Spinal cord (tissue), 10 donors: Measurements from ENCODE around the gene NDST1. TPM values are rescaled to one million over a fixed set of nuclear protein-coding genes. Genes with fewer than 3 reads are reported as not detected.

Experiments used
- DNase-seq, 6 donors: peaks; one replicate each; pipeline versions ENCODE4 v3.0.0 to v3.0.0-alpha.2; 2013 to 2015; ENCODE audit warnings: low spot score in 6 of 6, low read depth in 4 of 6
- H3K27ac ChIP-seq: one replicate; pipeline ENCODE4 v1.5.1; 2013; ENCODE audit warnings: low read depth, low read length, control low read depth
- H3K27me3 ChIP-seq: one replicate; pipeline ENCODE4 v1.6.1; 2013; ENCODE audit warnings: low read length; ENCODE audit not compliant: control insufficient read depth, insufficient read depth
- H3K36me3 ChIP-seq: one replicate; pipeline ENCODE4 v1.6.1; 2013; ENCODE audit warnings: low read length; ENCODE audit not compliant: control insufficient read depth, insufficient read depth
- H3K4me1 ChIP-seq: one replicate; pipeline ENCODE4 v1.6.1; 2013; ENCODE audit warnings: low read length; ENCODE audit not compliant: control insufficient read depth, insufficient read depth
- H3K4me3 ChIP-seq: one replicate; pipeline ENCODE4 v1.5.1; 2013; ENCODE audit warnings: low read depth, low read length, control low read depth
- H3K9me3 ChIP-seq: one replicate; pipeline ENCODE4 v1.6.1; 2013; ENCODE audit warnings: low read length; ENCODE audit not compliant: control insufficient read depth, insufficient read depth
- WGBS: methylation state at CpG from one replicate; pipeline ENCODE4 v1.1.5; 2013; ENCODE audit warnings: missing lambda C conversion rate; ENCODE audit not compliant: insufficient coverage; 5-methylcytosine and 5-hydroxymethylcytosine counted together
- polyA plus RNA-seq, 2 donors: library from polyadenylated mRNA; unstranded; fragments of 120-200 nt; gene quantifications; one replicate each; pipeline ENCODE4 v1.2.1, GENCODE V29; 2013; ENCODE audit not compliant: insufficient read length in 2 of 2
- total RNA-seq, 2 donors: library from RNA; depleted of rRNA in 1 of 2; stranded (reverse); fragments of 120-200 nt in 1 of 2; fragments of >200 nt in 1 of 2; gene quantifications; one replicate each; pipeline versions ENCODE4 v1.2.3 to v1.2.4, GENCODE V29; 2013 to 2014
- donor health status: healthy.

The NDST1 gene
- total and polyA plus RNA-seq, 4 donors: 32.8 to 81.1 (median 59.1) TPM

DNA sequence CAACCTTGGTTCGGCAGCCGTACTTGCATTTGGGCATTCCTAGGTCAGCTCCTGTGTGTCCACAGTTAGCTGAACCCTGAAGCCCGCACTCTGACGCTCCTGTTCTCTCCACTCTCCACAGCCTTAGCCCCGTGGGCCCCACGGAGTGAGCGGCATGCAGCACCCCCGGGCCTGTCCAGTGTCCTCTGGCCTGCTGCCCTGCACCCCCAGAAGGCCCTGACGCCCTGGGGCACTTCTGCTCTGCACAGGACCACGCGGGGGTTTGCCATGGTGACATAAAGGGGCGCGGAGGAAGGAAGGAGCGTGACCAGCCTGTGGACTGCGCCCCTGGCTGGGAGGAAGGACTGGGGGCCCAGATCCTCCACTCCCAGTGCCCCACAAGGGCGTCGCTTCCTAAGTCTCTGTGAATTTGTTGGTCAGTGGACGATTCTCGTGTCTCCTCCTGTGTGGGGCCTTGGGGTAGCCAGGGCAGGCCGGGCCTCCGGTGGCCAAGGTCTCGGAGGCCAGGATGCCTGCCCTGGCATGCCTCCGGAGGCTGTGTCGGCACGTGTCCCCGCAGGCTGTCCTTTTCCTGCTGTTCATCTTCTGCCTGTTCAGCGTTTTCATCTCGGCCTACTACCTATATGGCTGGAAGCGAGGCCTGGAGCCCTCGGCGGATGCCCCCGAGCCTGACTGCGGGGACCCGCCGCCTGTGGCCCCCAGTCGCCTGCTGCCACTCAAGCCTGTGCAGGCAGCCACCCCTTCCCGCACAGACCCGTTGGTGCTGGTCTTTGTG lies 13.0 kb downstream of the NDST1 start:
- WGBS: 89% methylated on average over 38 of the region's 38 CpGs
- Histone ChIP-seq H3K4me1 (peaks cover 71% of the 10 kb centered on the region), H3K27ac (no peak overlapping the region), H3K36me3 (peaks cover 43% of the 10 kb centered on the region), H3K9me3 (no peaks in the 10 kb centered on the region), H3K4me3 (no peak overlapping the region), H3K27me3 (no peaks in the 10 kb centered on the region)
- no peak for DNase-seq

DNA sequence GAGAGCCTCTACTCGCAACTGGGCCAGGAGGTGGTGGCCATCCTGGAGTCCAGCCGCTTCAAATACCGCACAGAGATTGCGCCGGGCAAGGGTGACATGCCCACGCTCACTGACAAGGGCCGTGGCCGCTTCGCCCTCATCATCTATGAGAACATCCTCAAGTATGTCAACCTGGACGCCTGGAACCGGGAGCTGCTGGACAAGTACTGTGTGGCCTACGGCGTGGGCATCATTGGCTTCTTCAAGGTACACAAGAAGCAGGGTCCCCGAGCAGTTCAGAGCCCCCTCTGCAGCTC lies 13.5 kb downstream of the NDST1 start:
- H3K4me1 ChIP-seq: peaks cover 67% of the 10 kb centered on the region
- H3K36me3 ChIP-seq: peaks cover 43% of the 10 kb centered on the region
- H3K27ac ChIP-seq: no peak overlapping the region
- no peak overlapping the region for H3K4me3 ChIP-seq
- no peaks in the 10 kb centered on the region for H3K9me3 ChIP-seq
- no peak for DNase-seq
- 98% methylated on average over 14 of the region's 14 CpGs for WGBS
- no peaks in the 10 kb centered on the region for H3K27me3 ChIP-seq

DNA sequence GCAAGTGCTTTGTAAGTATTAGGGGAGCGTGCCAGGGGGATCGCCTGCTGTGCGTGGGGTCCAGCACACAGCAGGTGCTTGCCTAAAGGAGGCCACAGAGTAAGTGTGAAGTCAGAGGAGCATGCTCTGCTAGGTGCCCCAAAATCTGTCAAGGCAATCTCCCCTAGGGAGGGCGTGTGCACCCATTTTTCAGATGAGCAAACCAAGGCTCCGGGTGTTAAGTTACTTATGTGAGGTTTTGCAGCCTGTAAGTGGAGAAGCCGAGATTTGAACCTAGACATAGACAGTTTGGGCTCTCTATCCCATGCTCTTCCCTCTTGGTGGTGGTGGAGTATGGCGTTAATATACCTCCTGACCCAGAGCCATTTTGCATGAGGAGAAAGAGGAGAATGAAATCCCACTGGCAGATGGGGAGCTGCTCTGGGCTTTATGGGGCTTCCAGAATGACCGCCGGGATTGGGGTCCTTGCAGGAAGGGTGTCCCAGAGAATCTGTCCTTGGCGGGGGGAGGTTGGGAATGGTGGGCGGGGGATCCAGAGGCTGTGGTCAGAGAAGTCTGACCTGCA lies 14.1 kb downstream of the NDST1 start:
- Histone ChIP-seq H3K4me3 (no peak overlapping the region), H3K36me3 (peaks cover 44% of the 10 kb centered on the region), H3K4me1 (peaks cover 66% of the 10 kb centered on the region), H3K27me3 (no peaks in the 10 kb centered on the region), H3K9me3 (no peaks in the 10 kb centered on the region), H3K27ac (no peak overlapping the region)
- 92% methylated on average over 9 of the region's 11 CpGs for WGBS
- DNase-seq: no peak

- Histone ChIP-seq H3K27ac (no peak overlapping the region), H3K4me1 (peaks cover 60% of the 10 kb centered on the region), H3K4me3 (no peak overlapping the region), H3K9me3 (no peaks in the 10 kb centered on the region), H3K27me3 (no peaks in the 10 kb centered on the region), H3K36me3 (peaks cover 50% of the 10 kb centered on the region)
- 51% methylated on average over 13 of the region's 14 CpGs for WGBS
- no peak for DNase-seq
These were observed 14.8 kb downstream of the NDST1 start for GRCh38 chr5:150522504-150523414.

DNA sequence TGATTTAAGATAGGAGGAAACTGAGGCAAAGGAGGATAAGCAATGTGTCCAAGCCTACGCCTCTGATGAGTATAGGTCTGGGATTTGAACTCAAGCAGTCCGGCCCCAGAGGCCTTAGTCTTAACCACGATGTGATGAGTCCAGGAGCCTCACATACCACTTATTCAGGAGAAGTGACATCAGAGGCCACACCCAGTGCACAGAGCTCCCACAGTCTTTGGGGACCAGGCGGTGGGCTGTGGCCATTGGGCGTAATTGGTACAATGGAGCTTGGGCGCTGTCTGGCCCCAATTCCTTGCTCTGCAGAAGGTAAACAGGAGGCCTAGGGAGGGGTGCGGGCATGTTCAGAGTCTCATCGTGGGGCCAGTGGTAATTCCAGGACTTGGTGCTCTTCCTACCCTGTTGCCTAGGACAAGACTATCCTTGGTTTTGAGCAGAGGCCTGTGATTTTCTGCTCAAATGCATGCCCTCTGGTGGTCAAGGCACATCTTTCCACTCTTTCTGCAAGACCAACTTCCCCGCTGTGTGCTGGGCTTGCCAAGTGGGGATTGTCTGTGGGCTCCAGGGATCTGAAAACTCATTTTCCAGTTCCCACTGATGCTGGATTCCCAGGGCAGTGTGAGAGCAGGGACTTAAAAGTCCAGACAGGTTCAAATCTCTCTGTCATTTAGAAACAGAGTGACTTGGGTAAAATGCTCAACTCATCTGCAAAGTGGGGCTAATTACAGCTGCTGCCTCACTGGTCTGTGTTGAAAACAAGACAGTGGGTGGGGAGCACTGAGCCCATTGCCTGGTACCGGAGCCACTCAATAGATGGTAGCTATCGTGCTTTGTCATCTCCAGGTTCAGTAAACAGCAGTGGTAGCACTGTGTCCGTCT lies 15.8 kb downstream of the NDST1 start:
- Histone ChIP-seq H3K9me3 (no peaks in the 10 kb centered on the region), H3K36me3 (peaks cover 57% of the 10 kb centered on the region), H3K4me3 (no peak overlapping the region), H3K4me1 (peaks cover 54% of the 10 kb centered on the region), H3K27me3 (no peaks in the 10 kb centered on the region), H3K27ac (peak overlapping the region; percentile 43)
- peak in 2 of 6 donors; percentile 75 to 79 for DNase-seq
- 71% methylated on average over 12 of the region's 12 CpGs for WGBS

GRCh38 chr5:150525163-150525562 lies 17.2 kb downstream of the NDST1 start:
- 66% methylated on average over 8 of the region's 8 CpGs for WGBS

GRCh38 chr5:150525781-150526180 lies 17.9 kb downstream of the NDST1 start:
- no peak for DNase-seq
- H3K4me3 ChIP-seq: no peak overlapping the region
- H3K36me3 ChIP-seq: peaks cover 50% of the 10 kb centered on the region
- no peaks in the 10 kb centered on the region for H3K27me3 ChIP-seq
- H3K27ac ChIP-seq: no peak overlapping the region
- H3K4me1 ChIP-seq: peaks cover 52% of the 10 kb centered on the region
- no peaks in the 10 kb centered on the region for H3K9me3 ChIP-seq

More at GRCh38 chr5:150525163-150525562, 17.2 kb downstream of the NDST1 start:
- peaks cover 53% of the 10 kb centered on the region for H3K36me3 ChIP-seq
- no peak overlapping the region for H3K27ac ChIP-seq
- H3K4me1 ChIP-seq: peaks cover 51% of the 10 kb centered on the region
- no peak overlapping the region for H3K4me3 ChIP-seq
- no peaks in the 10 kb centered on the region for H3K27me3 ChIP-seq
- no peak for DNase-seq
- H3K9me3 ChIP-seq: no peaks in the 10 kb centered on the region

- no peaks in the 10 kb centered on the region for H3K9me3 ChIP-seq
- DNase-seq: no peak
- no peaks in the 10 kb centered on the region for H3K27me3 ChIP-seq
- peaks cover 46% of the 10 kb centered on the region for H3K4me1 ChIP-seq
- peaks cover 41% of the 10 kb centered on the region for H3K36me3 ChIP-seq
- H3K27ac ChIP-seq: no peak overlapping the region
- no peak overlapping the region for H3K4me3 ChIP-seq
- WGBS: 96% methylated on average over 5 of the region's 8 CpGs
These were observed 19.1 kb downstream of the NDST1 start for GRCh38 chr5:150527038-150527437.

GRCh38 chr5:150527808-150528207 lies 19.9 kb downstream of the NDST1 start:
- Histone ChIP-seq H3K4me1 (peaks cover 43% of the 10 kb centered on the region), H3K27ac (no peak overlapping the region), H3K9me3 (no peaks in the 10 kb centered on the region), H3K27me3 (no peaks in the 10 kb centered on the region), H3K4me3 (no peak overlapping the region), H3K36me3 (peaks cover 43% of the 10 kb centered on the region)
- 98% methylated on average over 24 of the region's 24 CpGs for WGBS
- no peak for DNase-seq
